ENCODE measurements around the gene ITGB3.

- TF ChIP-seq POLR2A (IDR thresholded peaks at IDR 0.05), result no peak
- TF ChIP-seq, protein P1, sequence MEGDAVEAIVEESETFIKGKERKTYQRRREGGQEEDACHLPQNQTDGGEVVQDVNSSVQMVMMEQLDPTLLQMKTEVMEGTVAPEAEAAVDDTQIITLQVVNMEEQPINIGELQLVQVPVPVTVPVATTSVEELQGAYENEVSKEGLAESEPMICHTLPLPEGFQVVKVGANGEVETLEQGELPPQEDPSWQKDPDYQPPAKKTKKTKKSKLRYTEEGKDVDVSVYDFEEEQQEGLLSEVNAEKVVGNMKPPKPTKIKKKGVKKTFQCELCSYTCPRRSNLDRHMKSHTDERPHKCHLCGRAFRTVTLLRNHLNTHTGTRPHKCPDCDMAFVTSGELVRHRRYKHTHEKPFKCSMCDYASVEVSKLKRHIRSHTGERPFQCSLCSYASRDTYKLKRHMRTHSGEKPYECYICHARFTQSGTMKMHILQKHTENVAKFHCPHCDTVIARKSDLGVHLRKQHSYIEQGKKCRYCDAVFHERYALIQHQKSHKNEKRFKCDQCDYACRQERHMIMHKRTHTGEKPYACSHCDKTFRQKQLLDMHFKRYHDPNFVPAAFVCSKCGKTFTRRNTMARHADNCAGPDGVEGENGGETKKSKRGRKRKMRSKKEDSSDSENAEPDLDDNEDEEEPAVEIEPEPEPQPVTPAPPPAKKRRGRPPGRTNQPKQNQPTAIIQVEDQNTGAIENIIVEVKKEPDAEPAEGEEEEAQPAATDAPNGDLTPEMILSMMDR (IDR thresholded peaks at IDR 0.05), result no peak
Observed at GRCh38 chr17:47291242-47291873, 37.7 kb downstream of the ITGB3 start.
